T-cell (primary cell): ENCODE data around the gene PNPLA8. TPM values are rescaled to one million over a fixed set of nuclear protein-coding genes. Genes with fewer than 3 reads are reported as not detected.

Experiments used
- ATAC-seq, 4 experiments: fragments of 200-7000 bp in 3 of 4; fragments of 150-1000 bp in 1 of 4; cut with Tn5 transposase; replicated peaks in 1 of 4; 1 replicate in 3 of 4; 2 replicates in 1 of 4; pipeline ENCODE4 v1.10.0; 2021; ENCODE audit warnings: moderate library complexity in 3 of 4, mild to moderate bottlenecking in 2 of 4, moderate number of reproducible peaks in 1 of 4
- CTCF ChIA-PET, 2 donors: fragments of 300-600 bp; sonication (Branson Sonifier 250); formaldehyde crosslinking; loops; one replicate each; lab custom pipeline; 2022; ENCODE audit warnings: antibody characterized with exemption in 2 of 2; lab: Charles Lee
- POLR2A ChIA-PET, 2 donors: fragments of 300-600 bp; sonication (Branson Sonifier 250); formaldehyde crosslinking; loops; one replicate each; lab custom pipeline; 2022; ENCODE audit warnings: antibody characterized with exemption in 2 of 2; lab: Charles Lee
- DNase-seq, 35 experiments: peaks; one replicate each; pipeline versions ENCODE4 v3.0.0 to v3.0.0-alpha.2; 2013 to 2023
- H3K27ac ChIP-seq: one replicate; pipeline ENCODE4 v1.5.1; 2013; ENCODE audit warnings: low read length
- H3K27me3 ChIP-seq, 2 experiments: replicated peaks in 1 of 2; 1 replicate in 1 of 2; 2 replicates in 1 of 2; pipeline versions ENCODE4 v1.6.1 to v1.7.0; 2013; ENCODE audit warnings: low read length in 1 of 2, mixed read lengths in 1 of 2; ENCODE audit not compliant: control insufficient read depth in 2 of 2, insufficient read depth in 2 of 2; ENCODE audit errors: extremely low read depth in 1 of 2
- H3K36me3 ChIP-seq, 2 donors: 1 replicate in 1 of 2; 2 replicates in 1 of 2; pipeline versions ENCODE4 v1.6.1 to v1.7.0; 2013; ENCODE audit warnings: low read length in 1 of 2; ENCODE audit not compliant: control insufficient read depth in 2 of 2, insufficient read depth in 1 of 2; ENCODE audit errors: extremely low read depth in 1 of 2
- H3K4me1 ChIP-seq, 2 experiments: 1 replicate in 1 of 2; 2 replicates in 1 of 2; pipeline versions ENCODE4 v1.6.1 to v1.7.0; 2013; ENCODE audit warnings: low read length in 2 of 2, mixed read lengths in 1 of 2; ENCODE audit not compliant: insufficient read depth in 2 of 2, control insufficient read depth in 1 of 2; ENCODE audit errors: extremely low read depth in 1 of 2
- H3K4me3 ChIP-seq, 2 donors: 1 replicate in 1 of 2; 2 replicates in 1 of 2; pipeline versions ENCODE4 v1.5.1 to v1.7.0; 2013; ENCODE audit warnings: mild to moderate bottlenecking in 2 of 2, low read length in 1 of 2, moderate library complexity in 1 of 2; ENCODE audit not compliant: control insufficient read depth in 1 of 2; ENCODE audit errors: extremely low read depth in 1 of 2
- H3K9me3 ChIP-seq: 2 replicates; pipeline ENCODE4 v1.7.0; 2013
- H3K27ac Mint-ChIP-seq, 2 donors: one replicate each; pipeline ENCODE4 v1.8.0; 2020 to 2021; ENCODE audit warnings: mild to moderate bottlenecking in 2 of 2, mixed read lengths in 2 of 2
- H3K27me3 Mint-ChIP-seq, 2 donors: one replicate each; pipeline ENCODE4 v1.8.0; 2021 to 2022; ENCODE audit warnings: mixed read lengths in 2 of 2
- H3K36me3 Mint-ChIP-seq: one replicate; pipeline ENCODE4 v1.8.0; 2021; ENCODE audit warnings: mixed read lengths
- H3K4me1 Mint-ChIP-seq, 3 donors: one replicate each; pipeline ENCODE4 v1.8.0; 2020 to 2022; ENCODE audit warnings: mixed read lengths in 3 of 3, mild to moderate bottlenecking in 1 of 3
- H3K4me3 Mint-ChIP-seq, 3 donors: one replicate each; pipeline ENCODE4 v1.8.0; 2020 to 2022; ENCODE audit warnings: mild to moderate bottlenecking in 3 of 3, mixed read lengths in 3 of 3, moderate library complexity in 3 of 3
- H3K9me3 Mint-ChIP-seq, 3 donors: one replicate each; pipeline ENCODE4 v1.8.0; 2020 to 2022; ENCODE audit warnings: mixed read lengths in 3 of 3
- WGBS: methylation state at CpG from one replicate; pipeline ENCODE4 v1.1.5; 2013; ENCODE audit warnings: missing lambda C conversion rate; ENCODE audit not compliant: insufficient coverage; 5-methylcytosine and 5-hydroxymethylcytosine counted together
- total RNA-seq, 35 experiments: library from RNA in 6 of 35; stranded (reverse) in 6 of 35; fragments of 120-200 nt in 1 of 35; gene quantifications; one replicate each; pipeline versions ENCODE4 v1.2.1 to v1.2.4 and lab custom pipeline; 2013 to 2026

PNPLA8 gene, protein sequence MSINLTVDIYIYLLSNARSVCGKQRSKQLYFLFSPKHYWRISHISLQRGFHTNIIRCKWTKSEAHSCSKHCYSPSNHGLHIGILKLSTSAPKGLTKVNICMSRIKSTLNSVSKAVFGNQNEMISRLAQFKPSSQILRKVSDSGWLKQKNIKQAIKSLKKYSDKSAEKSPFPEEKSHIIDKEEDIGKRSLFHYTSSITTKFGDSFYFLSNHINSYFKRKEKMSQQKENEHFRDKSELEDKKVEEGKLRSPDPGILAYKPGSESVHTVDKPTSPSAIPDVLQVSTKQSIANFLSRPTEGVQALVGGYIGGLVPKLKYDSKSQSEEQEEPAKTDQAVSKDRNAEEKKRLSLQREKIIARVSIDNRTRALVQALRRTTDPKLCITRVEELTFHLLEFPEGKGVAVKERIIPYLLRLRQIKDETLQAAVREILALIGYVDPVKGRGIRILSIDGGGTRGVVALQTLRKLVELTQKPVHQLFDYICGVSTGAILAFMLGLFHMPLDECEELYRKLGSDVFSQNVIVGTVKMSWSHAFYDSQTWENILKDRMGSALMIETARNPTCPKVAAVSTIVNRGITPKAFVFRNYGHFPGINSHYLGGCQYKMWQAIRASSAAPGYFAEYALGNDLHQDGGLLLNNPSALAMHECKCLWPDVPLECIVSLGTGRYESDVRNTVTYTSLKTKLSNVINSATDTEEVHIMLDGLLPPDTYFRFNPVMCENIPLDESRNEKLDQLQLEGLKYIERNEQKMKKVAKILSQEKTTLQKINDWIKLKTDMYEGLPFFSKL
- 10 to 100 TPM; 17.8 to 55.5 (median 21.8) TPM for total RNA-seq
- 37.6 TPM for total RNA-seq (2013)
- 28.6 to 215 (median 65.0) reads per million in 29 experiments for total RNA-seq (lab: John Stamatoyannopoulos, UW)

DNA sequence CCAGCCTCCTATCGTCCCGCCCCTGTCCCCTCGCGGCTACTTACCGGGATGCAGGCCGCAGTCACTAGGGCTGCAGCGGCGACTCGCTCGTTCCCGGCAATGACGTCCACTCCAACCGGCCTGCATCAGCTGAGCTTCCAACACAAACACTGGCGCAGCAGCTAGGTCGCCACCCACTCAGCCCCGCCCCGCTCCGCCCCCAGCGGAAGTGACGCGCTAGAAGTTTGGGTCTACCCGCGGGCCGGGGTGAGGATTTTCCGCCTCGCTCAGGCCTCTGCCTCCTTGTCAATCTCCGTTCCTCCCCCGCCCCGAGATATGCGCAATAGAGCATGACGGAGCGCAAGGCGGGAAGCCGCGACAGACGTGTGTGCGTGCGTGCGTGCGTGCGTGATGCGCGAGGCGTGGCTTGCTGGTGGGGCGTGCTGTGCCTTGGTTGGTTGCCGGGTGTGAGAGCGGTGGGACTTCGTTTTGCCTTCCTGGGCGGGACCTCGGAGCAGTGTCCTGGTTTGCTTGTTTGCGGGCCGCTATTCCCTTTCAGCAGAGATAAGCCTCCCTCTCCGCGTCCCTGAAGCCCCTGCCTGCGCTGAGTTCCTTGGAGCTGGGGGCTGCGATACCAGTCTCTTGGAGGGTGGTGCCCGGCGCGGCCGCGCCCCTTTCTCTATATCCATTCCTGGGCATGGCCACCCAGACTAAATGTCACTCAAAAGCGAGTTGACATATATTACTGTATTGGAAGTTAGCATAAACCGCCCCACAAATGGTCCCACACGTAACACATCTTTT is at the start of gene PNPLA8:
TSS of gene PNPLA8 (minus strand) at position 151 of the 783 bp plus-strand sequence. CDS start 10,644 bp downstream, outside the sequence.
- under 1% methylated on average over 53 of the region's 64 CpGs for WGBS
- ChIA-PET CTCF (interaction anchor here in 1 of 2 donors (0.9 to 3.2 kb wide), 5 partner anchors 22 to 43 kb away, joined by 3 to 10 read pairs (median 5); partner anchors contain the start of genes DNAJB9 and THAP5), POLR2A (interaction anchor here (0.6 to 3.6 kb wide), 15 partner anchors 11 to 48 kb away, joined by 3 to 56 read pairs (median 4); partner anchors contain the start of genes DNAJB9 (in 2 of the 2) and THAP5 (in 2 of the 2))
- Histone ChIP-seq H3K9me3 (no peaks in the 10 kb centered on the region), H3K4me1 (peaks cover 19% of the 10 kb centered on the region in 2 experiments), H3K4me3 (peak within 1 kb of the TSS; percentile 90 to 96), H3K27ac (peak within 1 kb of the TSS; percentile 99), H3K36me3 (no peaks in the 10 kb centered on the region), H3K27me3 (no peaks in the 10 kb centered on the region)
- H3K27ac Mint-ChIP-seq = peak within 1 kb of the TSS; percentile 96 to 98
- no peaks in the 10 kb centered on the region for H3K27me3 Mint-ChIP-seq
- DNase-seq (peak; percentile 100), ATAC-seq (peak; percentile 90 to 96 (median 94))
- peak within 1 kb of the TSS; percentile 91 to 96 (median 95) for H3K4me3 Mint-ChIP-seq
- peaks cover 38 to 44% (median 42%) of the 10 kb centered on the region in 3 donors for H3K4me1 Mint-ChIP-seq
- no peaks in the 10 kb centered on the region for H3K9me3 Mint-ChIP-seq
- peaks cover 5% of the 10 kb centered on the region for H3K36me3 Mint-ChIP-seq

DNA sequence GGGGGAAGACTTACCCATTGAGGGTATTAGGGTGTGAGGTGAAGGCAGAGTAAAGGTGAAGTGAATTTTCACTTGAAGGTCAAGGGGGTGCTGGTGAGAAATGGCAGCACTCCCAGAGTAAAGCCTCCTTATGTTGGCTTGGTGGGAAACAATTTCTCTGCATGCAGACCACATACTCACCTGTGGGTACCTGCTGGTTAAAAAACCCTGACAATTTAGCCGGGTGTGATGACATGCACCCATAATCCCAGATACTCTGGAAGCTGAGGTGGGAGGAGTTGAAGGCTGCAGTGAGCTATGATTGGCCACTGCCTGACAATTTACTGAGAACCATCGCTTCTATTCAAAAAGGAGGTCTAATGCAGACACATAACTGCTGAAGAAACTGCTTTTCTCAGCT is 49.2 kb upstream of the PNPLA8 start:
- ATAC-seq = no peak
- Histone ChIP-seq H3K36me3 (peaks cover 0 to 38% of the 10 kb centered on the region in 2 donors), H3K4me1 (peaks cover 8 to 12% of the 10 kb centered on the region in 2 experiments), H3K9me3 (no peaks in the 10 kb centered on the region), H3K4me3 (no peak overlapping the region), H3K27ac (no peak overlapping the region), H3K27me3 (no peaks in the 10 kb centered on the region)
- Mint-ChIP-seq H3K36me3 (peaks cover 59% of the 10 kb centered on the region), H3K27ac (no peak overlapping the region), H3K9me3 (peaks cover 0 to 3% (median 0%) of the 10 kb centered on the region in 3 donors), H3K27me3 (no peaks in the 10 kb centered on the region), H3K4me3 (no peak overlapping the region), H3K4me1 (peaks cover 38 to 57% (median 47%) of the 10 kb centered on the region in 3 donors)
- no peak for DNase-seq
- CTCF ChIA-PET = interaction anchor here (0.7 to 1.1 kb wide), 3 partner anchors 25 to 78 kb away, joined by 3 to 4 read pairs (median 4); no protein-coding TSS in a partner anchor
- WGBS = no CpG with 5 or more reads among the region's 2 CpGs
- POLR2A ChIA-PET = interaction anchor here (0.7 to 1.3 kb wide), 4 partner anchors 50 to 55 kb away, joined by 3 to 6 read pairs (median 4); no protein-coding TSS in a partner anchor

DNA sequence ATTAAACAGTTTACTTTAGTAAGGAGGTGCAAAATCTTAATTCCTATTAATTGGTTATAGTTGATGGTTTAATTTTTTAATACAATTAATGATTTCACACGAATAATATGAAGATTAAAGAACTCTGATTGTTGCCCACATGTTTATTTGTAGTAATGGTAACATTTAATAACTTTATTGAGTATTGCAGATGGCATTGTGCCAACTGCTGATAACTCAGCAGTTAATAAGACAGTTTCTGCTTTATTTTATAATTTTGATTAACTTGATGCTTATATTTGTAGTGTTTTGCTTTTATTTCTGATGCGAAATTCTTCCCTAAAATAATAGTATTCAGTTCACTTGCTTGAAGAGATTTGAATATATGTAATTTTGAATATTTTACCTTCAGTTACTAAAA is 46.5 kb upstream of the PNPLA8 start:
- DNase-seq (no peak), ATAC-seq (no peak)
- Histone ChIP-seq H3K9me3 (no peaks in the 10 kb centered on the region), H3K4me3 (no peak overlapping the region), H3K27ac (no peak overlapping the region), H3K4me1 (peaks cover 15 to 21% of the 10 kb centered on the region in 2 experiments), H3K36me3 (peaks cover 0 to 30% of the 10 kb centered on the region in 2 donors), H3K27me3 (no peaks in the 10 kb centered on the region)
- CTCF ChIA-PET = no interaction called here
- POLR2A ChIA-PET = interaction anchor here (0.5 to 4.7 kb wide), 3 partner anchors 47 to 123 kb away, joined by 3 to 56 read pairs (median 3); partner anchors contain the start of gene PNPLA8 (in 1 of the 2)
- Mint-ChIP-seq H3K27me3 (no peaks in the 10 kb centered on the region), H3K36me3 (peaks cover 38% of the 10 kb centered on the region), H3K4me3 (no peak overlapping the region), H3K27ac (no peak overlapping the region), H3K4me1 (peaks cover 55 to 84% (median 67%) of the 10 kb centered on the region in 3 donors), H3K9me3 (no peaks in the 10 kb centered on the region)
- WGBS = no CpG with 5 or more reads among the region's 2 CpGs

DNA sequence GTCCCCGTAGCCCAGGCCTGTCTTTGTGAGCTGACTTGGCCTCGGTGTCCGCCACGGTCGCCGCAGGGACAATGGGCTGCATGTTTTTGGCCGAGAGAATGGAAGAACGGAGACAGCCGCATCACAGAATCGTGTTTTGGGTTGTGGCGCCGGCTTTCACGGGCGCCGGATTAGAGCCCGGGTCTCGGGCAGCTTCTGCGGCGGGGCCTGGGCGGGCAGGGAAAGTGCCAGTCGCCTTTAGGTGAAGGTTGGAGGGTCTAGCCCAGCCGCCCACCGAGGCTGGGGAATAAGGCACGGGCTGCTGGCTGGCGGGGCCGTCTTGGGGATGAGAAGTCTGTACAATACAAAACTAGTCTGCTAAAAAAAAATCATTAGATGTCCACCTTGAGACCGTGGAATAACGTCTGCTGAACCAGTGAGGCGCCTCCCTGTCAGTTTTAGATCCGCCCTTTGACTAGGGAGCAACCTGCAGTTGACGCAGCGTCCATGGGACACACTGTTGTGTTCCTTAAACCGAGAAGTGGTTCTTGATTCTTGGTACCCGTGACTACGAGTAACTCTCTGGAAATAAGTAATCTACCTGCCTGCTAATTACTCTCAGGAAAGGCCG is 44.3 kb upstream of the PNPLA8 start:
- peaks cover 17 to 21% of the 10 kb centered on the region in 2 experiments for H3K4me1 ChIP-seq
- Mint-ChIP-seq H3K36me3 (peaks cover 29% of the 10 kb centered on the region), H3K4me3 (peak overlapping the region; percentile 94 to 97 (median 96)), H3K9me3 (no peaks in the 10 kb centered on the region), H3K27me3 (no peaks in the 10 kb centered on the region), H3K27ac (peak overlapping the region; percentile 99 to 100), H3K4me1 (peaks cover 66 to 74% (median 71%) of the 10 kb centered on the region in 3 donors)
- H3K27me3 ChIP-seq = no peaks in the 10 kb centered on the region
- POLR2A ChIA-PET = interaction anchor here (0.5 to 4.7 kb wide), 11 partner anchors 10 to 1912 kb away, joined by 3 to 56 read pairs (median 4); partner anchors contain the start of genes PNPLA8 (in 2 of the 2) and DLD (in 1 of the 2)
- ATAC-seq = peak; percentile 2 to 13 (median 7)
- peak overlapping the region; percentile 71 to 85 for H3K4me3 ChIP-seq
- CTCF ChIA-PET = interaction anchor here (0.6 to 1.8 kb wide), 3 partner anchors 11 to 52 kb away, joined by 3 to 8 read pairs (median 4); partner anchors contain the start of gene PNPLA8 (in 1 of the 2)
- no peaks in the 10 kb centered on the region for H3K9me3 ChIP-seq
- peak in 33 of 35 experiments; percentile 2 to 62 (median 28) for DNase-seq
- WGBS = under 1% methylated on average over 29 of the region's 36 CpGs
- peak overlapping the region; percentile 99 for H3K27ac ChIP-seq
- peaks cover 6 to 25% of the 10 kb centered on the region in 2 donors for H3K36me3 ChIP-seq
